Measurements from ENCODE around the gene USPL1. TPM values are rescaled to one million over a fixed set of nuclear protein-coding genes. Genes with fewer than 3 reads are reported as not detected.

The USPL1 gene
- total RNA-seq, 2 donors from 2014 or later, result 20.1 to 24.4 TPM

GRCh38 chr13:30708541-30708940 lies 90.8 kb downstream of the USPL1 start:
- no peak overlapping the region for H3K27ac ChIP-seq
- no peak for DNase-seq (ENCODE audit: low spot score)
- no peaks in the 10 kb centered on the region for H3K27me3 ChIP-seq (replicated peaks; ENCODE audit: insufficient read depth)
- H3K4me3 ChIP-seq, result no peak overlapping the region
- H3K4me1 ChIP-seq (replicated peaks), result no peaks in the 10 kb centered on the region
- WGBS, result 46% methylated on average over 3 of the region's 3 CpGs
- H3K36me3 ChIP-seq, result no peaks in the 10 kb centered on the region
- TF ChIP-seq CTCF (IDR thresholded peaks at IDR 0.05) (no peak), POLR2A (IDR thresholded peaks at IDR 0.05) (no peak), POLR2AphosphoS5 (IDR thresholded peaks at IDR 0.05) (no peak)
- intact Hi-C loops (cut with DNase I), result no loop called here
- H3K9me3 ChIP-seq, result no peaks in the 10 kb centered on the region

Small RNA genes lying within 50 kb of the gene (small RNA-seq; reads per million reads assigned to genes)
- gene RF00017, result 0 reads per million in 2 donors

Other genes starting within 250 kb of the USPL1 start
- gene UBE2L5, start 195.4 kb upstream of the USPL1 start, total RNA-seq, result 1 to 10 TPM in 1 of 2 donors, under 1 TPM in 1; 0.18 to 5.2 TPM
- 100 to 1,000 TPM; 264 to 274 TPM for gene HMGB1, start 152.0 kb upstream of the USPL1 start, total RNA-seq
- gene ALOX5AP, start 117.6 kb downstream of the USPL1 start, total RNA-seq, result 10 to 100 TPM in 1 of 2 donors, 1 to 10 TPM in 1; 7.3 to 20.6 TPM